HG03558 (cell line): ENCODE results near the gene CDH4.
"Not testable (repeated sequence)": the region's sequence is repeated elsewhere in the genome, so short reads cannot be mapped to it uniquely, and the experiment has no call there.

Experiments
- ATAC-seq: cut with Tn5 transposase; IDR thresholded peaks from one replicate; pipeline ENCODE4 v1.9.1; 2021; ENCODE audit warnings: moderate number of reproducible peaks; ENCODE audit not compliant: unreplicated experiment; ENCODE audit errors: extremely low read depth

Gene CDH4

DNA sequence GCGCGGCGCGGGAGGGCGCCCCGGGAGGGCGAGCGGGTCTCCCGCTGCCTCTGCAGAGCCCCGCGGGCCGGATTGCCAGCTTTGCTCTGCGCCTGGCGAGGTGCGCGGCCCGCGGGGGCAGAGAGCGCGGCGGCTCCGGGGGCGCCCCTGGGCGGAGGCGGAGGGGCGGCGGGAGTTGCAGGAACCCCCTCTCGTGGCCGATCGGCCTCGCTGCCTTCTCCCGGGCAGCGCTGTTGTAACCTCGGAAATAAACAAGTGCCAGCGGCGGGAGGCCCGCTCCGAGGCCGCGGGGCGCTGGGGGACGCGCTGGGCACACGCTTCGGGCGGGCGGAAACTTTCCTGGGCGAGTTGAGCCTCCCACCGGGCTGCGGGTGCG, 1.2 kb downstream of the CDH4 start:
- no peak for ATAC-seq

DNA sequence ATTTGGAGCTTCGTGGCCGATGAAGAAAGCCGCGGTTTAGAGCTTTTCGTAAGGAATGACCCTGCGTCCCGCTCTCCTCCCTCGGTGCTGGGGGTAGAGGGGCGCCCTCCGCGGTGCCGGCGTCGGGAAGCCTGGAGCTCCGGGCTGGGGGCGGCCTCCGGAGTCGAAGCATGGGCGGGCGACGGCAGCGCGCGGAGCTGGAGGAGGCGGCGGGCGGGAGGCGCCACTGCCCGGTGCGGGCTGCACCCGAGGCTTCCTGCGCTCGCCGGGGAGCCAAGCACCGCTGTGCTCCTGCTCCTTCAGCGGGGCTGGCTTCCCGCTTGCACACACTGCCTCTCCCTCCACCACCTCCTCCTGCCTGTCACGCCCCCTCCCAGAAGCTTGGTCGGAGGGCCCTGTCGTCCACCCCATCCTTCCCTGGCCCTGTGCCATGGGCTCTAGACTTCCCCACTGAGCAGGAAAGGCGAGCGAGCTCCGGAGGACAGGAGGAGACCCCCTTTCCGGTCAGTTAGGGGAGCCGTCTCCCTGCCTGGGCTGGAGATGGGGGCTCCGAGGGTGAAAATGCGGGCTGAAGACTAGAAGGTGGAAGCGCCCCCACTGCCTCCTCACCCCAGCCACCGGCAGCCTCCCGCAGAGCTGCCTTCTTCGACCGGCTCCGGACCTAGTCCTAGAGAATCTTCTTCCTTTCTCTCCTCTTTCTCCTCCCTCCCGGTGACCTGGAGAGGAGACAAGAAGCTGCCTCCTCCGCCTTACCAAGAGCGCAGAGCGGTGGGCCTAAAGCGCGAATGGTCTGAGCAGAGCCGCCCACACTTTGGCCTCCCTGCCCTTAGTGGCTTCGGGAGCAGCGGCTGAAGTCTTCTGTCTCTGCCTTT, 1.8 kb downstream of the CDH4 start:
- ATAC-seq = no peak

DNA sequence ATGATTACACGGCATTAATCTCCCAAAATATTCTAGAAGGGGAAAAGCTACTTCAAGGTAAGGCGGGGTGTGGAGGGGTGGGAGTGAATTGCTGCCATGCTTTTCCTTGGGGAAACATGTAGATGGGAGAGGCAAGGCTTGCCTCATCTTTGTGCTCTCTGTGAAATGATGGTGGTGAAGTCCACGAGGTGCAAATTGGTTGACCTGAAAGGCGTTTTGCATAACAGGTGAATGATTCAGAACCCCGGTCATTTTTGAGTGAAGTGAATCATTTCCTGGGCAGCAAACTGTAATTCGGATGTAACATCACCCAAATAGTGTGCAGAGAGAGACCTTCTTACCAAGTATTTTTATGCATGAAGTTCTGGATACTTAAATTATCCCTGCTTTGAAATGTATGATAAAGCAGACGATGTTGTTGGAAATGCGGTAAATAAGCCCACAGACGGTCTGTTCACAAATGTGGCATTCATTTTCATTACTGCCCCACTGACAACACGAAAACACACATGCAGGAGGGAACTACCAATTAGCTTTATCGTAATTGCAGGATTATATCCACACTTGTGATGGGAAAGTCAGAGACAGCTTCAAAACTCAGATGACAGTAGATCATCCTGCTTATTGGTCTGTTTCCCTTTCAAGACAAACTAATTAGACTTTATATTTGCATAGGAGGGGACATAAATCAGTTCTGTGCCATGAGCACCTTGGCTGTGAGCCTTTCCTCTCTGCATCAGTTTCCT, 3.0 kb downstream of the CDH4 start:
- no peak for ATAC-seq

DNA sequence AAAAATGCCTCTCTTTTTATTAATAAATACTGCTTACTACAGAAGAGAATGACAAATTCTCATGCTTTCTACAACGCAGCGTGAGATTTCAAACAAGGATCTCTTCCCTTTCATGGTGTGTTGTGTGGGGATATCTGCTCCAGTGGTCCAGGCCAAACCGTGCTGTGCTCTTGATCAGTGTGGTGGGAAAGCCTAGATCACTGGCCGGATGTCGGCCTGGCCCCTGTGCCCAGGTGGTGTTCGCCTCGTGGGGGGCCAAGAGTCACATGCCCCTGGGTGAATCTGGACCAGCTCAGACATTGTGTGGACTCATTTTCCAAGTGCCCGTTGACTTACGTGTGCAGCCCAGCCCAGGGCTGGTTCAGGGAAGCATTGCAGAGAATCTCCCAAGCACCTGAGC, 4.3 kb downstream of the CDH4 start:
- ATAC-seq = no peak

DNA sequence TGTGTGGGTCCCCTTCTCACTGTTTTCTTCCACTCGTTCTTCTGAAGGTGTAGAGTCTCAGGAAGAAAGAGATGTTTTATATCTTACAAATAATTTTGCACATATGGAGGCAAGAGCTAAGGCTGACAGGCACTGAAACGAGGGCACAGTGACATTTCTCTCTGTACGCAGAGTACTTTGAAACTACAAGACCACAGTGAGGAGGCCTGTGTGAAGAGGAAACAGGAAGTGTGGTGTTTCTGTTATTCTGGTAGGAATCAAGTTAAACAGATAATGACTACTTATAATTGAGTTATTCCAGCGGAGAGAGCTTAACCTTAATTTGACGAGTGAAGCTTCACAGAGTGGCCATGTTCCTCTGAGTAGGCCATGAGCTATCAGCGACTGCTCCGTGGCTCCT, 4.8 kb downstream of the CDH4 start:
- ATAC-seq = no peak

DNA sequence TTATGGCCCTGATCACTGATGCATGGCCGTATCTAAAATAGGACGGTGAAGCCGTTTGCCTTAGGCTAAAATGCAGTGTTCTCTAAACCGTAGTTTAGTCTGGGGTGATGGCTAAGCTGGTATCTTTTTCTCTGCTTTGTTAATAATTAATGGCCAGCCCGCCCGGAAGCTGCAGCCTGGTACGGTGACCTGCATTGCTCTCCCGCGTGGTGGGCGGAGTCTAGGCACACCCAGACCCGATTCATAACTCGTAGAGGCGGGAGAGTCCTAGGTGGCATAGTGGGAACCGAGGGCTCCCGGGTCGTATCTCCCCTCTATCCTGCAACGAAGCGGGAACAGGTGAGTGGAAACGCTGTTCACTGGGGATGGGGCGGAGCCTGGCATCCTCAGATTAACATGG, 5.5 kb downstream of the CDH4 start:
- no peak for ATAC-seq

DNA sequence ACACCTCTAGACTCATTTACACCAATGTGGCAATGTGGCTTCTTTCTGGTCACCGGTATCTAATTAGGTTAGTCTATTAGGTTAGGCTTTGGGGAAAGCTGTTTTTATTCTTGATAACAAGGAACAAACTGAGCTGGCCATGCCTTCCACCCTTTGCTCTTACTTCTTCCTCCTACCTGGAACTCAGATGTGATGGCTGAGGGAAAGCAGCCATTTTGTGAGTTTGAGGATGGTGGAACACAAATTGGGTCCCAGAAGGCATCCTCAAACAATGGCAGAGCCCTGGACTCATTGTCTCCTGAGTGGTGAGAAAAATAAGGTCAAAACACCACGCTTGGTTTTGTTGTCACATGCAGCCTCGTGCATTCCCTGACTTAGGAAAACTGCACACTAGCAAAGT, 7.7 kb downstream of the CDH4 start:
- no peak for ATAC-seq

DNA sequence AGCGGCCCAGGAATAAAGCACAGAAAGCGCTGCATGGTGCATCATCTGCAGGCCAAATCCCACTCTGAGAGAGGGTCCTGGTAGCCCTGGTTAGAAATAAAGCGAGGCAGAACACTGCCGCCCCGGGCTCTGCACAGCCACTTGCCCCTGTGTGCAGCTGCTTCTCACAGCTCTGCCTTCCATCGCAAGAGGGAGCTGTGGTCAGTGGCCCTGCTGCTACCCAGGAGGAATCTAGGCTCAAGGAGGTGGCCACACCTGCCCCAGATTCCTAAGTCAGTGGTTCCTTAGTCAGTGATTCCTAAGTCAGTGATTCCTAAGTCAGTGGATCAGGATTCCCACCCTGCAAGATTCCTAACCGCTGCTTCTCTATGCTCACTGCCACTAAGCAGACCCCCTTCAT, 8.8 kb downstream of the CDH4 start:
- ATAC-seq = no peak

DNA sequence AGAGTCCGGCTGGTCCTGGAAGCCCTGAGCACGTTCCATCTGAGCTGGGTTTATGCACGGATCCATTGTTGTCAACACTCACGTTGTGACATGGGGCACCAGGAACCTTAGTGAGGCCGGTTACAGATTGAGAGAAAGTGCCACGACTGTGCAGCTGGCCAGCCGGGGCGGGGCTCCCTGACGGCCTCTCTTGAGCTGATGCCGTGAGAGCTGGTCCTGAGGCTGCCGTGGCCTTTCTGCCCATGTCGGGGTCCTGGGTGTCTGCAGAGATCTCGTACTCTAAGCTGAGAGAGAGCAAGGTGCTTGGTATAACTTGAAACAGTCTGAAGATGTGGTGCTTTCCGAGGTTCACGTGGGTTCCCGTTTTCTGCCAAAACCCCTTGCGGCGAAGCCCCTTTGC, 10.0 kb downstream of the CDH4 start:
- ATAC-seq = no peak

DNA sequence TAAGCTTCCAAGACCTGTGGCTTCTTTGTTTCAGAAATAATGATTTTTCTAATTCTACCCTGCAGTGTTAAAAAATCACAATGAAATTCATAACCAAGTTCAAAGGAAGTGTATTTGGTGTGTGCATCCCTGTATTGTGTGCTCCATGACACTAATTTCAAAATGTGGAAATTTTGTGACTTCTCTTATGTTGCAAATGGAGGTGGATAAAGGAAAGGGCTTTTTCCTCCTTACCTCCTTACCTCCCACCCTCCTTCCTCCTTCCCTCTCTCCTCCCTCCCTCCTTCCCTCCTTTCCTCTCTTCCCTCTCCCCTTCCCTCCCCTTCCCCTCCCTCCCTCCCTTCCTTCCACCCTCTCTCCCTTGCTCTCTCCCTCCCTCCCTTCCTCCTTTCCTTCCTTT, 10.5 kb downstream of the CDH4 start:
- no peak for ATAC-seq

DNA sequence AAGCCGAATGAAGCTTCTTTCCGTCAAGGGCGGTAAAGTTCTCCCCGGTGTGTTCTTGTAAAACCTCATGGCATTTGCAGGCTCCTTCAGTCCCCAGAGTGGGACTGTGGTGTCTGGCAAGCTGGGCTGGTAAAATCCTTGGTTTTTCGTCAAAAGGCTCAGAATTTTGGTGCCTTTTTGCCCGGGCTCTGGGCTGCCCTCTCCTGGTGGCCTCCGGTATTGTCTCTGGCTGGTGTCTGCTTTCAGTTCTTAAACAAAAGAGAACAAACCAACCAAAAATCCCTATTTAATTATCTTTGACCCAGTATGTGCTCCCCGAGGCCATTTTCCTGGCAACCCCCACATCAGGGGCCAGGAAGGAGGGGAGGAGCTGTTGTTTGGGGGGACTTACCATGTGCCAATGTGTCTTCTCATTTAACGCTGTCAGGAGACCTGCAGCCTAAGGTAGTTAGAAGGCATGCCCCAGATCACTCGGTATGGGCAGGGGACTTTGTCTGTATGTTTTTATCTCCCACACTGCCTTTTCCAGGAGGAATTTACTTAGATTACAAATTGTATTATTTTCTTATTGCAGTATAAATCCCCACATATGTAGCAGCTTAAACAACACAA, 11.1 kb downstream of the CDH4 start:
- ATAC-seq = no peak

DNA sequence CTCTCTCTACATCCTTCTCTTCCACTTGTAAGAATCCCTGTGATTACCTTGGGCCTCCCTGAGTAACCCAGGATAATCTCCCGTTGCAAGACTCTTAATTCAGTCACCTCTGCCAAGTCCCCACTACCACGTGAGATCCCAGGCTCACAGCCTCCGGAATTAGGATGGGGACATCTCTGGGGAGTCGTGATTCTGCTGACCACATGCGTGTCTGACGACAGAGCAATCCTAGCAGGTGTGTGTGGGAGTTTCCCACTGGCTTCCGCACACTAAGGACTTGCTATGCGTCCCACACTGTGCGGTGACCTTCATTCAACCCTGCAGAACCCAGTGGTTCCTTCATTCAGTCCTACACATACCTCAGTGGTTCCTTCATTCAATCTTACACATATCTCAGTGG, 11.9 kb downstream of the CDH4 start:
- no peak for ATAC-seq

DNA sequence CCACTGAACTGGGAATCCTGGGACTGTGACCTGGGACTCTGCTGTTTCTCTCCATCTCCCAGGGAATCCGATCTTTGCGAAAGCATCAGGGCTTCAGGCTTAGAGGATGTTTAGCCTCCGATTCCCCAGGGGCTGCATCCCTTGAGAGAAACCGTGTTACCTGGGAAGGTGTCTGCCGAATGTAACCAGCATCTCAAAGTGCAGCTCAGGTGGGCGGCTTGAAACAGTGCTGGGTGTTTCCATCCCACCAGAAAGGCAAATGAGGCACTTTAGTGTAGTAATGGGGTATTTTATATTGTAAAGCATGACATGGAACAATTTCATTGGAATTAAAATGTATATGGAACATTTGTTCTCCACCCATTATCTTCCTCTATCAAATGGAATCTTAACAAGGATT, 15.2 kb downstream of the CDH4 start:
- no peak for ATAC-seq

DNA sequence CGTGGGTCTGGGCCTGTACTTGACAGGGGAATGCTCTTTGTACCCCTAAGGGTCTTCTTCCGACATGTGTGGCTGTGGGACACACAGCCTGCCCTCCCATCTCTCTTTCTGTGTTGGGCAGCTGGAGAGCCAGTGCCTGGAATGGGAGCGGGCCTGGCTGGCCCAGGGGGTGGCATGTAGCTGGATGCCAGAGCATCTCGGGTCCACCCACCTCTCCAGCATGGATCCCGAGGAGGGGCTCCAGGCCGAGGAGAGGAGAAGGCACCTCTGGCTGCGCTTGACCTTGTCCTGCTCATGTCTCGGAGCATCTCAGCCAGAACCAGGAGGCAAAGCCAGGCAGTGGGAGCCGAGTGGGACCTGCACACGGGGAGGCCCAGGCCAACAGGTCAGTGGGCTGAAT, 16.0 kb downstream of the CDH4 start:
- no peak for ATAC-seq

DNA sequence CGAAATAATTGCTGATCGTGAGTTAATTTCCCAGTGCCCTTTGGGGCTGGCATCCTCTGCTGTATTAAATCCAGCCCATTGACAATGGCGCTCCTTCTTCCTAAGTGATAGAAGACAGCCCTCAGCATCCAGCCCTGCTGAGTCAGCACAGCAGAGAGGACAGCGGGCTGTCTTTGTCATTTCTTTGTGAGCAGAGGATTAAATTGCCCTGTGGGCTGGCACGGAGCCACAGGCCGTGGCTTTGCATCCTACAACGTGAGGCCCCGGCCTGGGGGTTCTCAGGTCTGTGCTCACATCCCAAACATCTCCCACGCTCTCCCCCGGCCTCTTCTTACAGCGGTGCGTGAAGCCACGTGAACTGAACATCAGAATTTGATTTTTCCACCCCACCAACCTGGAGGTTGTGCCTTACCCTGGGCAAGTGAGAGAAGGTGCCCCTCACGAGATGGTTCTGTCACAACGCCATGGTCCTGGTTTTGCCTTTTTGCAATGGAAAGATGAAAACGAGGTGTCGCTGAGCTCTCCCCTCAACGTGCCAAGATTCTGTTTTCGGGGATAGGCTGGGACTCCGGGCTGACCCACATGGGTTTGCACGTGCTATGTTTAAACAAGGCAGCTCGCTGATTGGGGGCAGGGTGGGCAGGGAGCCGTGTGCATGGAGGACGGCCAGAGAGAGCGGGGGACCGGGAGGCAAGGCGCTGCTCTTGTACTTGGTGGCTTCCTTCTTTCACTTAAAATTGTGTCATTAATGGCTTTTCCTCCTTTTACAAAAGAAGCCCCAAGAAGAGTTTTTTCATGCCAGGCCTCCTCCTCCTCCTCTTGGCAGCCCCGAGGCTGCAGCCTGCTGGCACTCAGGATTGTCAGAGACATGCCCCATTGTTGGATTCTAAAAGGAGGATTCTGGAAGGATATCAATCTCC, 19.5 kb downstream of the CDH4 start:
- no peak for ATAC-seq

DNA sequence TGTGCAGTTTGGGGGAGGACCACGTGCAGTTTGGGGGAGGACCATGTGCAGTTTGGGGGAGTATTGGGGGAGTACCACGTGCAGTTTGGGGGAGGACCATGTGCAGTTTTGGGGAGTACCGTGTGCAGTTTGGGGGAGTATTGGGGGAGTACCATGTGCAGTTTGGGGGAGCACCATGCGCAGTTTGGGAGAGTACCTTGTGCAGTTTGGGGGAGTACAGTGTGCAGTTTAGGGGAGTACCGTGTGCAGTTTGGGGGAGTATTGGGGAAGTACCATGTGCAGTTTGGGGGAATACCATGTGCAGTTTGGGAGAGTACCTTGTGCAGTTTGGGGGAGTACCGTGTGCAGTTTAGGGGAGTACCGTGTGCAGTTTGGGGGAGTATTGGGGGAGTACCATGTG, 21.0 kb downstream of the CDH4 start:
- not testable (repeated sequence) for ATAC-seq

DNA sequence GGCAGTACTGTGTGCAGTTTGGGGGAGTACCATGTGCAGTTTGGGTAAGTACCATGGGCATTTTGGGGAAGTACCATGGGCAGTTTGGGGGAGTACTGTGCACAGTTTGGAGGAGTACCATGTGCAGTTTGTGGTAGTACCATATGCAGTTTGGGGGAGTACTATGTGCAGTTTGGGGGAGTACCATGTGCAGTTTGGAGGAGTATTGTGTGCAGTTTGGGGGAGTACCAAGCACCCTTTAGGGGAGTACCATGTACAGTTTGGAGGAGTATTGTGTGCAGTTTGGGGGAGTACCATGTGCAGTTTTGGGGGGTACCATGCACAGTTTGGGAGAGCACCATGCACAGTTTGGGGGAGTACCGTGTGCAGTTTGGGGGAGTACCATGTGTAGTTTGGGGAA, 21.6 kb downstream of the CDH4 start:
- not testable (repeated sequence) for ATAC-seq

DNA sequence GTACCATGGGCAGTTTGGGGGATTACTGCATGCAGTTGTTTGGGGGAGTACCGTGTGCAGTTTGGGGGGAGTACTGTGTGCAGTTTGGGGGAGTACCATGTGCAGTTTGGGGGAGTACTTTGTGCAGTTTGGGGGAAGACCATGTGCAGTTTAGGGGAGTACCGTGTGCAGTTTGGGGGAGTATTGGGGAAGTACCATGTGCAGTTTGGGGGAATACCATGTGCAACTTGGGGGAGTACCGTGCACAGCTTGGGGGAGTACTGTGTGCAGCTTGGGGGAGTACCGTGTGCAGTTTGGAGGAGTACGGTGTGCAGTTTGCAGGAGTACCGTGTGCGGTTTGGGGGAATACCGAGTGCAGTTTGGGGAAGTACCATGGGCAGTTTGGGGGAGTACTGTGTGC, 22.3 kb downstream of the CDH4 start:
- no peak for ATAC-seq

DNA sequence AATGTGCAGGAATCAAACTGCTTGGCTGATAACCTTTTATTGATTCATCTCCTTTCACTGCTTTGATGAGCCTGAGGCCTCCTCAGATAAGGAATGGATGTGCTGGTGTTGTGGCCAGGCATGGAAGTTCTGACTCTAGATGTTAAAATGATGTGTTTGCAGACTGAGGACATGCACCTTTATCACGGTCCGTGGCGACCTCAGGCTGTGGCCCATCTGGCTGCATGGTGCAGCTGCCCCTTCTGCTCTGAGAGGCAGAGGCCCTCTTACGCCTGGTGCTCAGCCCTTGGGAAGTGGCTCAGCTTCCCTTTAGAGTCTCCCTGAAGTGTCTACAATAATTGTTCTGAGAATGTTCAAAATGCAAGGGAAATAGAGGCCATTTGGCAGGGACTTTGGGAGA, 26.2 kb downstream of the CDH4 start:
- ATAC-seq = no peak

DNA sequence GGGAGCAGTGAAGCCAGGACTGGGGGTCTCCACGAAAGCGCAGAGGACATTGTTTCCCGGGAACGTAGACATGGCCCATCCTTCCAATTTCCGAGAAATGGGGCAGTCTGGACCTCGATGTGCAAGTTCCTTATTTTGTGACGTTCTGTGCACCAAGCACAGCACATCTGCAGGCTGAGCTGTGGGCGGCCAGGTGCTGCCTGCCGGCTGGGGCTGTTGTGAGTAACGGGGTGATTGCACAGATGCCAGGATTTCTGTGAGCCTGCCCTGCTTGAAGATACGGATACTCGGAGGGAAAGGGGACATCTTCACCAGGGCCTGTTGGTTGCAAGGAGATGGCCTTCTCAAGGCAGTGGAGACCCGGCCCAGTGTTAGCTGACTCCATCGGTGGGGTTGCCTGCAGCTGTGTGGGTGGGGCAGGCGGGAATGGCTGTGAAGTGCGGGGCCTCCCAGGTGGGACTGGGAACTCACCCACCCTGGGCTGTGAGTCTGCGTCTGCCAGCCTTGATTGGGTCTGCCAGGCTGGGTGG, 27.6 kb downstream of the CDH4 start:
- ATAC-seq = no peak
